GM23338 (cell line): ENCODE data around the gene COBL. TPM values are rescaled to one million over a fixed set of nuclear protein-coding genes. Genes with fewer than 3 reads are reported as not detected.

Experiments
- ATAC-seq: fragments of 200-7000 bp; cut with Tn5 transposase; 3 replicates; pipeline ENCODE4 v1.9.1; 2020
- DNase-seq: peaks from one replicate; pipeline ENCODE4 v3.0.0-alpha.2; 2015; ENCODE audit warnings: low spot score
- H2AFZ ChIP-seq: fragments of 200-600 bp; sonication (generic); 2 replicates; pipeline ENCODE4 v1.8.0; 2016; ENCODE audit warnings: antibody characterized with exemption, mild to moderate bottlenecking, moderate library complexity
- H3F3A ChIP-seq: fragments of 200-600 bp; sonication (generic); replicated peaks from 2 replicates; pipeline ENCODE4 v1.8.0; 2017; ENCODE audit warnings: antibody characterized with exemption, mixed run types, low read depth
- H3K27ac ChIP-seq: fragments of 200-600 bp; sonication (generic); 2 replicates; pipeline ENCODE4 v1.6.1; 2016; ENCODE audit warnings: low read depth
- H3K27me3 ChIP-seq: fragments of 200-600 bp; sonication (generic); 2 replicates; pipeline ENCODE4 v1.8.0; 2016; ENCODE audit warnings: mild to moderate bottlenecking, mixed run types, moderate library complexity; ENCODE audit not compliant: insufficient read depth
- H3K36me3 ChIP-seq: fragments of 200-600 bp; sonication (generic); 2 replicates; pipeline ENCODE4 v1.8.0; 2016; ENCODE audit warnings: mild to moderate bottlenecking; ENCODE audit not compliant: insufficient read depth
- H3K4me1 ChIP-seq: fragments of 200-600 bp; sonication (generic); 2 replicates; pipeline ENCODE4 v1.8.0; 2016; ENCODE audit warnings: mild to moderate bottlenecking, moderate library complexity; ENCODE audit not compliant: insufficient read depth
- H3K4me2 ChIP-seq: fragments of 200-600 bp; sonication (generic); 2 replicates; pipeline ENCODE4 v1.7.1; 2017; ENCODE audit warnings: mixed run types
- H3K4me3 ChIP-seq: fragments of 200-600 bp; sonication (generic); 2 replicates; pipeline ENCODE4 v1.6.1; 2016; ENCODE audit warnings: mixed run types
- H3K79me2 ChIP-seq: fragments of 200-600 bp; sonication (generic); replicated peaks from 2 replicates; pipeline ENCODE4 v1.8.0; 2017; ENCODE audit warnings: mild to moderate bottlenecking; ENCODE audit not compliant: insufficient read depth
- H3K9me2 ChIP-seq: fragments of 200-600 bp; sonication (generic); 2 replicates; pipeline ENCODE4 v1.8.0; 2017; ENCODE audit not compliant: insufficient read depth
- H4K20me1 ChIP-seq: fragments of 200-600 bp; sonication (generic); replicated peaks from 2 replicates; pipeline ENCODE4 v1.8.0; 2017; ENCODE audit warnings: mild to moderate bottlenecking; ENCODE audit not compliant: insufficient read depth
- H3K27ac Mint-ChIP-seq: 2 replicates; pipeline ENCODE4 v1.8.0; 2020; ENCODE audit warnings: inconsistent platforms, mild to moderate bottlenecking, moderate library complexity, mixed read lengths
- H3K27me3 Mint-ChIP-seq: 3 replicates; pipeline ENCODE4 v1.8.0; 2022; ENCODE audit warnings: low read depth, mild to moderate bottlenecking, moderate library complexity, mixed read lengths, inconsistent platforms; ENCODE audit not compliant: insufficient read depth, poor library complexity
- H3K36me3 Mint-ChIP-seq: 3 replicates; pipeline ENCODE4 v1.8.0; 2021; ENCODE audit warnings: low read depth, mild to moderate bottlenecking, inconsistent platforms, moderate library complexity, mixed read lengths
- H3K4me1 Mint-ChIP-seq: 3 replicates; pipeline ENCODE4 v1.8.0; 2020; ENCODE audit warnings: mild to moderate bottlenecking, inconsistent platforms, mixed read lengths
- H3K4me3 Mint-ChIP-seq: 3 replicates; pipeline ENCODE4 v1.8.0; 2021; ENCODE audit warnings: moderate library complexity, mild to moderate bottlenecking, inconsistent platforms, mixed read lengths
- H3K9me3 Mint-ChIP-seq: 3 replicates; pipeline ENCODE4 v1.8.0; 2020; ENCODE audit warnings: moderate library complexity, mild to moderate bottlenecking, inconsistent platforms, mixed read lengths
- CREB1 ChIP-seq: fragments of 250-450 bp; sonication (Bioruptor Pico); IDR thresholded peaks from 2 replicates; pipeline ENCODE4 v1.5.0; 2020; ENCODE audit warnings: low read depth, mild to moderate bottlenecking, moderate library complexity
- CTCF ChIP-seq, 2 experiments: fragments of 200-600 bp in 1 of 2; sonication (generic) in 1 of 2; conservative IDR thresholded peaks; 2 replicates each; pipeline versions ENCODE4 v1.5.1 to v1.6.1; 2016 to 2017; ENCODE audit warnings: antibody characterized with exemption in 2 of 2, low read depth in 2 of 2, mild to moderate bottlenecking in 2 of 2, moderate library complexity in 1 of 2
- ETS1 ChIP-seq: IDR thresholded peaks from 2 replicates; pipeline ENCODE4 v1.6.1; 2016; ENCODE audit warnings: antibody characterized with exemption
- EZH2 ChIP-seq: fragments of 200-600 bp; sonication (generic); IDR thresholded peaks from one replicate; pipeline ENCODE4 v1.8.0; 2017; ENCODE audit warnings: antibody characterized with exemption, mild to moderate bottlenecking, low read depth; ENCODE audit not compliant: unreplicated experiment
- EZH2phosphoT487 ChIP-seq: fragments of 200-600 bp; sonication (generic); IDR thresholded peaks from one replicate; pipeline ENCODE4 v1.8.1; 2018; ENCODE audit warnings: antibody characterized with exemption; ENCODE audit not compliant: unreplicated experiment
- POLR2AphosphoS5 ChIP-seq: IDR thresholded peaks from 2 replicates; pipeline ENCODE4 v1.6.1; 2016; ENCODE audit warnings: antibody characterized with exemption, low read depth
- REST ChIP-seq: IDR thresholded peaks from one replicate; pipeline ENCODE4 v1.6.1; 2018; ENCODE audit warnings: antibody characterized with exemption; ENCODE audit not compliant: unreplicated experiment
- STAT1 ChIP-seq: IDR thresholded peaks from one replicate; pipeline ENCODE4 v1.6.1; 2016; ENCODE audit warnings: antibody characterized with exemption; ENCODE audit not compliant: unreplicated experiment
- ZNF114 ChIP-seq: fragments of 250-450 bp; sonication (Bioruptor Pico); IDR thresholded peaks from 2 replicates; pipeline ENCODE4 v1.5.0; 2020; ENCODE audit warnings: mild to moderate bottlenecking, moderate library complexity
- ZNF331 ChIP-seq: fragments of 250-450 bp; sonication (Bioruptor Pico); IDR thresholded peaks from 2 replicates; pipeline ENCODE4 v1.5.0; 2020; ENCODE audit warnings: low read depth, mild to moderate bottlenecking, moderate library complexity
- polyA plus RNA-seq: library from polyadenylated mRNA; unstranded; fragments of >200 nt; fragmentation: Nextera tagmentation; extraction: Ambion mirVana; gene quantifications from 2 replicates; pipeline ENCODE4 v1.2.1, GENCODE V29; 2016
- total RNA-seq: library from RNA; depleted of rRNA; stranded (reverse); fragments of >200 nt; shearing (Covaris generic); gene quantifications from 2 replicates; pipeline ENCODE4 v1.2.3, GENCODE V29; 2014

COBL gene
- total and polyA plus RNA-seq, 2 experiments from 2014 or later = 18.3 to 51.9 TPM

GRCh38 chr7:51158742-51159445 is 157.7 kb downstream of the COBL start:
- Histone ChIP-seq H3K4me2 (no peak overlapping the region), H4K20me1 (no peaks in the 10 kb centered on the region), H3F3A (no peaks in the 10 kb centered on the region), H3K4me3 (no peak overlapping the region), H3K36me3 (no peaks in the 10 kb centered on the region), H2AFZ (no peak overlapping the region), H3K27me3 (no peaks in the 10 kb centered on the region), H3K9me2 (no peaks in the 10 kb centered on the region), H3K27ac (no peak overlapping the region), H3K79me2 (peaks cover 6% of the 10 kb centered on the region; the same call in 1 of the 2 replicates), H3K4me1 (no peaks in the 10 kb centered on the region)
- DNase-seq (peak; percentile 17), ATAC-seq (peak; percentile 13)
- peaks cover 12% of the 10 kb centered on the region for H3K4me1 Mint-ChIP-seq
- H3K4me3 Mint-ChIP-seq = no peak overlapping the region
- H3K9me3 Mint-ChIP-seq = no peaks in the 10 kb centered on the region
- peak overlapping the region; percentile 5 for H3K27ac Mint-ChIP-seq
- no peaks in the 10 kb centered on the region for H3K36me3 Mint-ChIP-seq
- TF ChIP-seq CREB1 (CRISPR knock-in tag) (no peak), CTCF (conservative IDR thresholded peaks at IDR 0.05; ENCODE audit: low read depth in 2 of 2) (no peak), EZH2 (no peak), ETS1 (no peak), STAT1 (no peak), EZH2phosphoT487 (no peak)
- H3K27me3 Mint-ChIP-seq = peaks cover 6% of the 10 kb centered on the region

- Mint-ChIP-seq H3K4me3 (no peak overlapping the region), H3K4me1 (peaks cover 15% of the 10 kb centered on the region), H3K36me3 (no peaks in the 10 kb centered on the region; the same call in 2 of the 3 replicates), H3K9me3 (no peaks in the 10 kb centered on the region), H3K27ac (peak overlapping the region; percentile 5), H3K27me3 (peaks cover 6% of the 10 kb centered on the region)
- Histone ChIP-seq H3F3A (no peaks in the 10 kb centered on the region), H3K27me3 (no peaks in the 10 kb centered on the region), H3K4me2 (no peak overlapping the region), H3K27ac (no peak overlapping the region), H4K20me1 (no peaks in the 10 kb centered on the region; the same call in 1 of the 2 replicates), H3K4me1 (peaks cover 4% of the 10 kb centered on the region), H3K79me2 (peaks cover 6% of the 10 kb centered on the region; the same call in 1 of the 2 replicates), H3K9me2 (no peaks in the 10 kb centered on the region), H3K4me3 (no peak overlapping the region), H3K36me3 (no peaks in the 10 kb centered on the region), H2AFZ (no peak overlapping the region)
- ATAC-seq = no peak
- TF ChIP-seq ZNF331 (no peak), CREB1 (CRISPR knock-in tag) (no peak), EZH2phosphoT487 (no peak), ZNF114 (no peak), POLR2AphosphoS5 (no peak), REST (no peak), STAT1 (no peak), ETS1 (no peak)
- no peak for DNase-seq
Observed at GRCh38 chr7:51158211-51158610, 158.4 kb downstream of the COBL start.
